ENCODE results near the gene NUSAP1. TPM values are rescaled to one million over a fixed set of nuclear protein-coding genes. Genes with fewer than 3 reads are reported as not detected.

The NUSAP1 gene
- total RNA-seq, 1 experiment from 2014 or later = 178 TPM

DNA sequence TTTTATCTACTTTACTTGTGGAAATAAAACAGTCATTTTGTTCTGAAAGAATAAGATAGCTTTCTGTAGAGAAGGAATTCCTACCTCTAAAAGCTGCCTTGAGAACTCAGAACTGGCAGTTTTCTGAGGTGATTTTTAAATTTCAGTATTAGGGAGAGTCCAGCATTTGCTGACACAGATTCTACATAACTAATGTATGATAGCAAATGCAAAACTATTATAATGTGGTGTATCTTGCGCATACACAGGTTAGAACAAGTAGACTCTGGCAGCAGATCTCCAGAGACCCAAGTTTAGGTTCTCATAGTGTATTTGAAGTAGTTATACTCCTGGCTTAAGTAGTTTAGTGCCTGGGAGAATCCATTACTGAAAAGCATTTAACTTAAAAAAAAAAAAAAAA lies 31.1 kb upstream of the NUSAP1 start:
- intact Hi-C loops (cut with micrococcal nuclease) = no loop called here
- Histone ChIP-seq H3K9me3 (ENCODE audit: low read length) (no peaks in the 10 kb centered on the region), H3K36me3 (ENCODE audit: low read depth, low read length) (peaks cover 13% of the 10 kb centered on the region), H3K27ac (ENCODE audit: low read length) (no peak overlapping the region), H3F3A (ENCODE audit: low read length, unreplicated experiment) (peaks cover 4% of the 10 kb centered on the region), H3K9ac (ENCODE audit: low read length) (no peak overlapping the region), H3K79me2 (ENCODE audit: low read length) (no peaks in the 10 kb centered on the region), H3K27me3 (ENCODE audit: low read length) (no peaks in the 10 kb centered on the region), H2AFZ (ENCODE audit: low read length) (no peak overlapping the region), H3K4me2 (ENCODE audit: low read length) (no peak overlapping the region), H3K4me3 (ENCODE audit: low read length) (no peak overlapping the region), H4K20me1 (ENCODE audit: low read length) (no peaks in the 10 kb centered on the region), H3K4me1 (ENCODE audit: insufficient read depth, low read length) (no peaks in the 10 kb centered on the region), H3K9me2 (replicated peaks; ENCODE audit: low read length) (no peaks in the 10 kb centered on the region)
- CTCF ChIA-PET = no interaction called here
- no TSS peak for BruUV-seq (replicated peaks)
- no peak for TF ChIP-seq EZH2phosphoT487 (IDR thresholded peaks at IDR 0.05; ENCODE audit: borderline replicate concordance, low read length)
- TF ChIP-seq, protein P1, sequence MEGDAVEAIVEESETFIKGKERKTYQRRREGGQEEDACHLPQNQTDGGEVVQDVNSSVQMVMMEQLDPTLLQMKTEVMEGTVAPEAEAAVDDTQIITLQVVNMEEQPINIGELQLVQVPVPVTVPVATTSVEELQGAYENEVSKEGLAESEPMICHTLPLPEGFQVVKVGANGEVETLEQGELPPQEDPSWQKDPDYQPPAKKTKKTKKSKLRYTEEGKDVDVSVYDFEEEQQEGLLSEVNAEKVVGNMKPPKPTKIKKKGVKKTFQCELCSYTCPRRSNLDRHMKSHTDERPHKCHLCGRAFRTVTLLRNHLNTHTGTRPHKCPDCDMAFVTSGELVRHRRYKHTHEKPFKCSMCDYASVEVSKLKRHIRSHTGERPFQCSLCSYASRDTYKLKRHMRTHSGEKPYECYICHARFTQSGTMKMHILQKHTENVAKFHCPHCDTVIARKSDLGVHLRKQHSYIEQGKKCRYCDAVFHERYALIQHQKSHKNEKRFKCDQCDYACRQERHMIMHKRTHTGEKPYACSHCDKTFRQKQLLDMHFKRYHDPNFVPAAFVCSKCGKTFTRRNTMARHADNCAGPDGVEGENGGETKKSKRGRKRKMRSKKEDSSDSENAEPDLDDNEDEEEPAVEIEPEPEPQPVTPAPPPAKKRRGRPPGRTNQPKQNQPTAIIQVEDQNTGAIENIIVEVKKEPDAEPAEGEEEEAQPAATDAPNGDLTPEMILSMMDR (conservative IDR thresholded peaks at IDR 0.05; ENCODE audit: low read depth, low read length) = no peak
- no peak for TF ChIP-seq EZH2 (IDR thresholded peaks at IDR 0.05; ENCODE audit: low read length, unreplicated experiment)
- no peak for DNase-seq
- POLR2A ChIA-PET (ENCODE audit: unreplicated experiment) = no interaction called here
- no peak for ATAC-seq

DNA sequence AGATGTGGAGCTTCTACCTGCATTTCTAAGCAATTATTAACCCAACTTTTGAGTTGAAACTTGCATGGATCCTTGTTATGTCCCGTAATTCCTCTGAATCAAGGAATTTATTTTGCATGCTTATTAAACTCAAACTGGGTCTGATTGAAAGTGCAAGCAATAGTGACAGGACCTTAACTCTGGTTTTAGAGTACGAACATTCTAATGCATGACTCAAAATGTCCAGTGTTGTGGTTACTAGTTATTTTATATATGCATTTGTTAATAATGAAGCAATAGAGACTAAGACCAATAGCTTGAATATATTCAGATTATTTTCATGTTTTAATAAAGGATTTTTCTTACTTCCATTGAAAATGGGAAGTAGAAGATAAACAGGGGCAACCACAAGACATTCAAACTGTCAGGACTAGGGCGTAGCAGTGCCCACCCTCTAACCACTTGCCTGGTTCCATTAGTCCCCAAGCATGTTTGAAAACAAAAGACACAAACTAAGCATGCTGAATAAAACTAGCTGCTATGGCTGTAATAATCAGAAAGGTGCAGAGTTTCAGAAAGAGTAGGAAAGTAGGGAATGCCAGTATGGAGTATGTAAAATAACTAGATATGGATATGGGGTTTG lies 28.4 kb upstream of the NUSAP1 start:
- Histone ChIP-seq H3F3A (ENCODE audit: low read length, unreplicated experiment) (peaks cover 4% of the 10 kb centered on the region), H3K4me3 (ENCODE audit: low read length) (no peak overlapping the region), H2AFZ (ENCODE audit: low read length) (no peak overlapping the region), H4K20me1 (ENCODE audit: low read length) (no peaks in the 10 kb centered on the region), H3K9me3 (ENCODE audit: low read length) (no peaks in the 10 kb centered on the region), H3K9ac (ENCODE audit: low read length) (no peak overlapping the region), H3K4me2 (ENCODE audit: low read length) (no peak overlapping the region), H3K27me3 (ENCODE audit: low read length) (no peaks in the 10 kb centered on the region), H3K27ac (ENCODE audit: low read length) (no peak overlapping the region), H3K79me2 (ENCODE audit: low read length) (no peaks in the 10 kb centered on the region), H3K4me1 (ENCODE audit: insufficient read depth, low read length) (no peaks in the 10 kb centered on the region), H3K9me2 (replicated peaks; ENCODE audit: low read length) (no peaks in the 10 kb centered on the region), H3K36me3 (ENCODE audit: low read depth, low read length) (peaks cover 22% of the 10 kb centered on the region)
- ChIA-PET POLR2A (ENCODE audit: unreplicated experiment) (no interaction called here), CTCF (interaction anchor here (0.7 kb wide), 1 partner anchor 102 kb away, joined by 5 read pairs; no protein-coding TSS in a partner anchor)
- ATAC-seq (no peak), DNase-seq (no peak)
- intact Hi-C loops (cut with micrococcal nuclease) = no loop called here
- TF ChIP-seq EZH2 (IDR thresholded peaks at IDR 0.05; ENCODE audit: low read length, unreplicated experiment) = no peak
- no peak for TF ChIP-seq EZH2phosphoT487 (IDR thresholded peaks at IDR 0.05; ENCODE audit: borderline replicate concordance, low read length)
- TF ChIP-seq, protein P1 (conservative IDR thresholded peaks at IDR 0.05; ENCODE audit: low read depth, low read length) = no peak
- BruUV-seq (replicated peaks) = TSS peak; percentile 2

DNA sequence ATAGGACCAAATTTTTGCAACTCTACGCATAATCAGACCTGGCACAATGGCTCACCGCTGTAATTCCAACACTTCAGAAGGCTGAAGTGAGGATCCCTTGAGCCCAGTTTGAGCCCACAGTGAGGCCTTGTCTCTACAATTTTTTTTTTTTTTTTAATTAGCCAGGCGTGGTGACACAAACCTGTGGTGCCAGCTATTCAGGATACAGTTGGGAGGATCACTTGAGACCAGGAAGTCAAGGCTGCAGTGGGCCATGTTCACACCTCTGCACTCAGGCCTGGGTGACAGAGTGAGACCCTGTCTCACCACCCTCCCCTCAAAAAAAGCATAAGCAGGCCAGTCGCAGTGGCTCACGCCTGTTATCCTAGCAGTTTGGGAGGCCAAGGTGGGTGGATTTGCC lies 25.0 kb upstream of the NUSAP1 start:
- Histone ChIP-seq H4K20me1 (ENCODE audit: low read length) (no peaks in the 10 kb centered on the region), H3K4me1 (ENCODE audit: insufficient read depth, low read length) (no peaks in the 10 kb centered on the region), H3K4me2 (ENCODE audit: low read length) (no peak overlapping the region), H3K9me3 (ENCODE audit: low read length) (no peaks in the 10 kb centered on the region), H3K9ac (ENCODE audit: low read length) (no peak overlapping the region), H3K79me2 (ENCODE audit: low read length) (no peaks in the 10 kb centered on the region), H3F3A (ENCODE audit: low read length, unreplicated experiment) (peaks cover 4% of the 10 kb centered on the region), H3K27me3 (ENCODE audit: low read length) (no peaks in the 10 kb centered on the region), H2AFZ (ENCODE audit: low read length) (no peak overlapping the region), H3K9me2 (replicated peaks; ENCODE audit: low read length) (no peaks in the 10 kb centered on the region), H3K36me3 (ENCODE audit: low read depth, low read length) (peaks cover 21% of the 10 kb centered on the region), H3K4me3 (ENCODE audit: low read length) (no peak overlapping the region), H3K27ac (ENCODE audit: low read length) (no peak overlapping the region)
- no TSS peak for BruUV-seq (replicated peaks)
- ATAC-seq (no peak), DNase-seq (no peak)
- intact Hi-C loops (cut with micrococcal nuclease) = no loop called here
- ChIA-PET CTCF (no interaction called here), POLR2A (ENCODE audit: unreplicated experiment) (no interaction called here)
- TF ChIP-seq EZH2 (IDR thresholded peaks at IDR 0.05; ENCODE audit: low read length, unreplicated experiment) (no peak), EZH2phosphoT487 (IDR thresholded peaks at IDR 0.05; ENCODE audit: borderline replicate concordance, low read length) (no peak)
- TF ChIP-seq, protein P1 (conservative IDR thresholded peaks at IDR 0.05; ENCODE audit: low read depth, low read length) = no peak

Measured in PC-3 (cell line).